GM13976 (cell line): ENCODE measurements around the gene PPIE.
"Not testable (repeated sequence)": the region's sequence is repeated elsewhere in the genome, so short reads cannot be mapped to it uniquely, and the experiment has no call there.

Experiments used
- DNase-seq: peaks from one replicate; pipeline ENCODE4 v3.0.0; 2012; ENCODE audit warnings: low spot score
- in situ Hi-C: fragments of 300-500 bp; cut with MboI; formaldehyde crosslinking; loops from one replicate; pipeline ENCODE4 v1.12.0; 2022; ENCODE audit warnings: low sequenced_read_pairs, mixed read lengths, inconsistent platforms; ENCODE audit not compliant: unreplicated experiment
- TF ChIP-seq, protein P1 (sequence below): IDR thresholded peaks from 2 replicates; pipeline ENCODE4 v1.5.1; 2012; ENCODE audit warnings: borderline replicate concordance, mild to moderate bottlenecking; ENCODE audit not compliant: insufficient read depth; ENCODE audit errors: extremely low read depth, missing control alignments, control extremely low read depth

PPIE gene

DNA sequence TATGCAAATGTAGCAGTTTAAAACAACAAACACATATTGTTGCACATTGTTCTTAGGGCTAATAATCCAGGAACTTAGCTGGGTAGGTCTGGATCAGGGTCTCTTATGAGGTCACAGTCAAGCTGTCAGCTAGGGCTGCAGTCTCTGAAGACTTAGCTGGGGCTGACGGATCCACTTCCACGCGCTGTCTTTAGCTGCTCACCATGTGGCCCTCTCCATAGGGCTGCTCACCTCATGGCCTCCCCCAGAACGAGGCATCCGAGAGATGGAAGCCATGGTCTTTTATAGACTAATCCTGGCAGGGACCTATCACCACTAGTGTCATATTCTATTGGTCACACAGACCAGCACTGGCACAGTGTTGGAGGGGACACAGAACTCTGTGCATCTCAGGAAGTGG lies 41.1 kb downstream of the PPIE start:
- in situ Hi-C loops = no loop called here
- no peak for DNase-seq

DNA sequence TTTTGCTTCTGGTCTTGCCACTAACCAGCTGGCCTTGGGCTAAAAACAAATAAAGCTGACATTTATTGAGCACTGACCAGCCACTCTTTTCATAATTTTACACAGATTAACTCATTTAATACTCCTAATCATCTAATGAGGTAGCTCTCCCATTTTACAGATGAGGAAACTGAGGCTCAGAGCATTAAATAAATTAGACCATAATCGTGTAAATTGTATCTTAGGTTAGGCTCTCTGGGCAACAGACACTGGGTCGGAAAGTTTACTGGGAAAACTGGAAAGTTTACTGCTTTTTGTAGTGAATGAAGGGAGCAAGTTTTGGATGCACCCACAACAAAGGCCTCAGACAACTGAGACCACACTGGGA lies 42.6 kb downstream of the PPIE start:
- TF ChIP-seq, protein P1, sequence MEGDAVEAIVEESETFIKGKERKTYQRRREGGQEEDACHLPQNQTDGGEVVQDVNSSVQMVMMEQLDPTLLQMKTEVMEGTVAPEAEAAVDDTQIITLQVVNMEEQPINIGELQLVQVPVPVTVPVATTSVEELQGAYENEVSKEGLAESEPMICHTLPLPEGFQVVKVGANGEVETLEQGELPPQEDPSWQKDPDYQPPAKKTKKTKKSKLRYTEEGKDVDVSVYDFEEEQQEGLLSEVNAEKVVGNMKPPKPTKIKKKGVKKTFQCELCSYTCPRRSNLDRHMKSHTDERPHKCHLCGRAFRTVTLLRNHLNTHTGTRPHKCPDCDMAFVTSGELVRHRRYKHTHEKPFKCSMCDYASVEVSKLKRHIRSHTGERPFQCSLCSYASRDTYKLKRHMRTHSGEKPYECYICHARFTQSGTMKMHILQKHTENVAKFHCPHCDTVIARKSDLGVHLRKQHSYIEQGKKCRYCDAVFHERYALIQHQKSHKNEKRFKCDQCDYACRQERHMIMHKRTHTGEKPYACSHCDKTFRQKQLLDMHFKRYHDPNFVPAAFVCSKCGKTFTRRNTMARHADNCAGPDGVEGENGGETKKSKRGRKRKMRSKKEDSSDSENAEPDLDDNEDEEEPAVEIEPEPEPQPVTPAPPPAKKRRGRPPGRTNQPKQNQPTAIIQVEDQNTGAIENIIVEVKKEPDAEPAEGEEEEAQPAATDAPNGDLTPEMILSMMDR = no peak
- DNase-seq = no peak
- in situ Hi-C loops = no loop called here

More for the DNA sequence above, 41.1 kb downstream of the PPIE start:
- TF ChIP-seq, protein P1 = no peak

DNA sequence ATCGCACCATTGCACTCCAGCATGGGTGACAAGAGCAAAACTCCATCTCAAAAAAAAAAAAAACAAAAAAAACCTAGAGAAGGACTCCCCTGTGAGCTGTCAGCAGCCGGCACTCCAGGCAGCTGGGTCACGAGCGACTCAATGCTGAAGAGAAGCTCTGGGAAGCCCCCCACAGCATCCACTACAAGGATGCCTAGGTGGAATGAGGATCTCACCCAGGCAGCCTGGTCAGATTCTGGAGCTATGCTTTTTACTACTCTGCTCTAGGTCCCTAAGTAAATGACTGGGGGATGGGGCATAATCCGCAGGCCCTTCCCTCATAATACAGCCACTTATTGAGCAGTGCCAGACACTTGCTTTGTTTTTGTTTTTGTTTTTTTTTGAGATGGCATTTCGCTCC lies 43.4 kb downstream of the PPIE start:
- TF ChIP-seq, protein P1 = no peak
- in situ Hi-C loops = no loop called here
- no peak for DNase-seq

DNA sequence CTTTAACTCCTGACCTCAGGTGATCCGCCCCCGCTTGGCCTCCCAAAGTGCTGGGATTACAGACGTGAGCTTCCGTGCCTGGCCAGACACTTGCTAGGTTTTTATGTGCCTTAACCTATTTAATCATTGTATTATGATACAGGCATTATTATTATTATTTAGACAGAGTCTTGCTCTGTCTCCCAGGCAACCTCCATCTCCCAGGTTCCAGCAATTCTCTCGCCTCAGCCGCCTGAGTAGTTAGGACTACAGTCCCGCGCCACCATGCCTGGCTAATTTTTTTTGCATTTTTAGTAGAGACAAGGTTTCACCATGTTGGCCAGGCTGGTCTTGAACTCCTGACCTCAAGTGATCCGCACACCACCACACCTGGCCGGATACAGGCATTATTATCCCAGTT lies 44.0 kb downstream of the PPIE start:
- DNase-seq, in situ Hi-C loops: not testable (repeated sequence)

DNA sequence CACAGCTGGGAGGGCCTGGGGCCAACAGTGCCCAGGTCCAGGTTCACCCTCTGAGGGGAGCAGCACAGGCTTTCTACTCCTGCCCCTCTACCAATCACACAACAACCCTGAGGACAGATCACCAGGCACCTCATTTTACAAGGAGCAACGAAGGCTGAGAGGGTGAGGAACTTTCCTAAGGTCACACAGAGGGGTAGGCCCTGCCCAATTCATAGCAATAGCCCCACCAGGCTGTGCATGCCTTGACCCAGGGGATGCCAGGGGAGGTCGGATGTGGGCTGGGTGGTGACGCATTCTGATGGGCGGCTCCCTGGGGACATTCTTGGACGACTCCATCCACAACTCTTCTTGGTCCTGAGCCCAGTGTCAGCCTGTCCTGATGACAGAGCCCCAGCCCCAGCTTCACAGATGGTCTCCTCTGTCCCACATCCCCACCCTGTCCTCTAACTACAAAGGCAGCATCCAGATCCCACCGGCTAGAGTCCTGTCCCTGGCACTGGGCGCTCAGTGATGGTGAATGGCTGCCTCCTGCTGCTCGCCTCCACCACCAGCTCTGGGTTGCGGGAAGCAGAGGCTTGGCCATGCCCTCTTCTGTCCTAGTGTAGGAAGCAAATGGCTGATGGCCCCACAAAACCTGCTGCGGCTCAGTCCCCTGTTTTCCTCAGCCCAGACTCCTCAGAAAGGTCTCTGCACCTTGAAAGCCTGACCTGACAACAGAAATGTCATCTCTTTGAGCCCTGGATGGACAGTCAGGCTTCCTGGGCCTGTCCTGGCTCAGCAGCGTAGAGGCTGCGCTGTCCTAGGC lies 47.8 kb downstream of the PPIE start:
- DNase-seq, in situ Hi-C loops: not testable (repeated sequence)

DNA sequence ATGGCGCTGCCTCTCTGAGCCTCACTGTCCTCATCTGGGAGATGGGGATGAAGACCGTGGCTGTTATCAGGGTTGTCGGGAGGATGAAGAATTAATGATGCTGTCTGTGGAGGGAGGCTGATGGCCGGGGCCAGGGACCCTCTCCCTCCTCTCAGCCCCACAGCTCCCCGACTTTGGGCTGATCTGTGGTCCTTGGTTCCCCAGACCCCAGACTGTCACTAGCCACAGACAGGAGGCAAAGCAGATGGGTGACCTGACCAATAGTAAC lies 48.4 kb downstream of the PPIE start:
- in situ Hi-C loops, DNase-seq: not testable (repeated sequence)

DNA sequence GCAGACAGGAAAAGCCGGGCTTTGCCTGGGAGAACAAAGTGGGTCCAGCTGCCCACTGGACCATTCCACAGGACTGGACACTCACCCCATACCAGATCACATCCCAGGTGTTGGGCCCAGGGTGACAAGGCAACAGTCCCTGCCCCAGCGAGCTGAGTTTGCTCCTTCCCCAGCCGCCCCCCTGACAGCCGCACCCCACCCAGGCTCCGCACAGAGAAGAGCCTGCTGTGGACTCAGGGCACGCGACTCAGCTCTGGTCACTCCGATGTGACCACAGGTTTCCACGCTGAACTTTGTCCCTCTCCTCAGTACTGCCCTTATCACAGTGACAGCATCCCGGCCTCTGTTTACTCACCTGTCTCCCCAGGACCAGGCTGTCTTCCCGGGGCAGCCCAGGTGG lies 48.8 kb downstream of the PPIE start:
- TF ChIP-seq, protein P1 = no peak
- in situ Hi-C loops = no loop called here
- DNase-seq = no peak

DNA sequence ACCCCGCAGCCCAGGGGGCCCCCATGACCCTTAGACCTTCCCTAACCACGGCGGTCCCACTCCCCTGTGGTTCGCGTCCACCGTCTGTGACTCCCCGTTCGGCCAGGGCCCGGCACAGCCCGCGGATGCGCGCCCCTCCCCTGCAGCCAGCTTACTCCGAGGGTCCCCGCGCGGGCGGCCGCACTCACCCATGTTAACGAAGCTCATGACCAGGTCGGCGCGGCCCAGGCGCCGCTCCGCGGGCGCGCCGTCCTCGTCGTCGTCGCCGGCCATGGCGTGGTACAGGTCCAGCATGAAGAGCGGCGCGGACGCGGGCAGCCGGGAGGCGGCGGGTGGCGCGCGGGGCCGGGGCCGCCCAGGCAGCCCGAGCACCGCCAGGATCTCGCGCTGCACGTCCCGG lies 49.3 kb downstream of the PPIE start:
- in situ Hi-C loops, DNase-seq: not testable (repeated sequence)

DNA sequence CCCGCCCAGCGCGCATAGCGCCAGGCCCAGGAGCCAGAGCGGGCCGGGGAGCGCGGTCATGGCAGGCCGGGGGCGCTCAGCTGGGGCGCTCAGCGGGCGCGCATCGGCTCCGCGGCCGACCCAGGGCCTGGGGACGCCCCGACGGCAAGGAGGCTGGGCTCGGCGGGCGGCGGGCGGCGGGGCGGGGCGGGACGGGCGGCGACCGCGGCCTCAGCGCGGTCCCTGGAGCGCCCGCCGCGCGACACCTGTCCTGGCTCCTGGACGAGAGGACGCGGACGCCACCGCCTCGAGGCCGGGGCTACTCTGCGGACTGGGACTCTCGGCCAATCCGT lies 49.7 kb downstream of the PPIE start:
- TF ChIP-seq, protein P1 = no peak
- in situ Hi-C loops = no loop called here
- no peak for DNase-seq
